Measurements from ENCODE around the gene STKLD1.

The STKLD1 gene

GRCh38 chr9:133402689-133403088 is 26.5 kb downstream of the STKLD1 start:
- Histone ChIP-seq H3K9me3 (ENCODE audit: low read length) (no peaks in the 10 kb centered on the region), H3K36me3 (ENCODE audit: insufficient read depth, low read length) (peaks cover 33% of the 10 kb centered on the region), H3K4me1 (ENCODE audit: insufficient read depth, low read length) (no peaks in the 10 kb centered on the region), H3K4me3 (ENCODE audit: low read length) (no peak overlapping the region), H2AFZ (ENCODE audit: low read depth, low read length) (no peak overlapping the region), H3K27me3 (ENCODE audit: insufficient read depth, low read length) (no peaks in the 10 kb centered on the region)

DNA sequence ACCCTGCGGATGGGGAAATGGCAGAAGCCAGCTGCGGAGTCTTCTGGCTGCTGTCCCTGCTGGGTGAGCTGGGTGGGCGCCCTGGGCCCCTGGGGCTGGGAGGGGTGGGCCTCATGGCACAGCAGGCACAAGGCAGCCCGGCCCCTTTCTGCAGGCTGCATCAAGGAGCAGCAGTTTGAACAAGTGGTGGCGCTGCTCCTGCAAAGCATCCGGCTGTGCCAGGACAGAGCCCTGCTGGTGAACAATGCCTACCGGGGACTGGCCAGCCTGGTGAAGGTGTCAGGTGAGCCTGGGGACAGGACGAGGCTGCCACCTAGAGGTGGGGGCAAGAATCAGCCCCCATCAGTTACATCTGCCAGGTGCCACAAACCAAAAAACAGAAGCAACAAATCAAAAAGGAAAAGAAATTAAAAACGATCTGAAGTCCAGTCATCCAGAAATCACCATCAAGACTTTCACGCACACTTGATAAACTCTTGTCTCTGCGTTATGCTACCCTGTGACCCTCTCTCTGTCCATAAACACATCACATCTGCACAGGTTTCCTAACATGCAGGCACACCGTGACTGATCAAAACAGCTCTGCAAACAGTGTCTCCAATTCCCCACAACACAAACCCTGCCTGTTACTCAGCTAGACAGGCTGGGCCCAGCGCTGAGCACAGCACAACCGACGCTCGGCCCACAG is 27.7 kb downstream of the STKLD1 start:
- Histone ChIP-seq H3K9me3 (ENCODE audit: low read length) (no peaks in the 10 kb centered on the region), H3K36me3 (ENCODE audit: insufficient read depth, low read length) (peaks cover 43% of the 10 kb centered on the region), H3K4me3 (ENCODE audit: low read length) (no peak overlapping the region), H3K27me3 (ENCODE audit: insufficient read depth, low read length) (no peaks in the 10 kb centered on the region), H3K4me1 (ENCODE audit: insufficient read depth, low read length) (no peaks in the 10 kb centered on the region), H2AFZ (ENCODE audit: low read depth, low read length) (no peak overlapping the region)

GRCh38 chr9:133404454-133405002 is 28.4 kb downstream of the STKLD1 start:
- Histone ChIP-seq H3K27me3 (ENCODE audit: insufficient read depth, low read length) (no peaks in the 10 kb centered on the region), H3K4me3 (ENCODE audit: low read length) (no peak overlapping the region), H3K36me3 (ENCODE audit: insufficient read depth, low read length) (peaks cover 47% of the 10 kb centered on the region), H2AFZ (ENCODE audit: low read depth, low read length) (no peak overlapping the region), H3K9me3 (ENCODE audit: low read length) (no peaks in the 10 kb centered on the region), H3K4me1 (ENCODE audit: insufficient read depth, low read length) (no peaks in the 10 kb centered on the region)

DNA sequence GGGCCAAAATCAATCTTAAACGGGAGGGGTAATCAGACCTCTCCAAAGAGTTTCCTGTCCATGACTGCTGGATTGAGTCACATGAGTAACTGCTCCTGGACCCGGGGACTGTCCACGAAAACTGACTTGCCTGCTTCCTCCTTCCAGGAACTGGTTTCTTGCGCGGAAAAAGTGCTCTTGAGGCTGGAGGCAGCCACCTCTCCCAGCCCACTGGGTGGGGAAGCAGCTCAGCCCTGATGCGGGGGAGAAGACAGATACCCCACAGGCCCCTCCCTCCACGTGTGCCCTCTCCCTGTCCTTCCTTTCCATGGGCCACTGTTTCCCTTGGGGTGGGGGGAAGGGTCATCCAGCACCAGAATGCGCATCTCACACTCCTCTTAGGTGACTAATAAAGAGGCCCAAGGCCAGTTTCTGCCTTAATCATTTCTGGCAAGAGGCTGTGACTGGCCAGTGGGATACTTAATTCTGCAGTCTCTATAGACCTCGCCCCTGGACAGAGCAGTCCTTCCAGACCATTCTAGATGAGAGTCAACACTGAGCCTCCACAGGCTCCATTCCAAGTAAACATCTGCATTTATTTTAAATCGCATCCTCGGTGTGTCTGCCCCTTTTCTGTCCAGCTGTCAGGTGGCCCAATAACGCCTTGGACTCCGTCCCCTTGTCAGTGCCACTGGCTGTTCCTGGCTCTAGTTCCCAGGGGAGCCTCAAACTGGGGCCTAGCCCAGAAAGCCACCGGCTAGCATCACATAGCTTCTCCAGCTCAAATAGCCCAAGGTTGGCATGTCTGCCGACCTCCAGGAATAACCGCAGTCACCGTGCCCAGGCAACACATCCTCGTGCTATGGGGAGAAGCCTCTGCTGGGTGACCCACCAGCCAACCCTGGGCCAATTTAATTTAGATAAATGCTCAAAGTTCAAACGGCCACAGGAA is 29.6 kb downstream of the STKLD1 start:
- no peak overlapping the region for H2AFZ ChIP-seq (ENCODE audit: low read depth, low read length)
- H3K4me3 ChIP-seq (ENCODE audit: low read length), result no peak overlapping the region

DNA sequence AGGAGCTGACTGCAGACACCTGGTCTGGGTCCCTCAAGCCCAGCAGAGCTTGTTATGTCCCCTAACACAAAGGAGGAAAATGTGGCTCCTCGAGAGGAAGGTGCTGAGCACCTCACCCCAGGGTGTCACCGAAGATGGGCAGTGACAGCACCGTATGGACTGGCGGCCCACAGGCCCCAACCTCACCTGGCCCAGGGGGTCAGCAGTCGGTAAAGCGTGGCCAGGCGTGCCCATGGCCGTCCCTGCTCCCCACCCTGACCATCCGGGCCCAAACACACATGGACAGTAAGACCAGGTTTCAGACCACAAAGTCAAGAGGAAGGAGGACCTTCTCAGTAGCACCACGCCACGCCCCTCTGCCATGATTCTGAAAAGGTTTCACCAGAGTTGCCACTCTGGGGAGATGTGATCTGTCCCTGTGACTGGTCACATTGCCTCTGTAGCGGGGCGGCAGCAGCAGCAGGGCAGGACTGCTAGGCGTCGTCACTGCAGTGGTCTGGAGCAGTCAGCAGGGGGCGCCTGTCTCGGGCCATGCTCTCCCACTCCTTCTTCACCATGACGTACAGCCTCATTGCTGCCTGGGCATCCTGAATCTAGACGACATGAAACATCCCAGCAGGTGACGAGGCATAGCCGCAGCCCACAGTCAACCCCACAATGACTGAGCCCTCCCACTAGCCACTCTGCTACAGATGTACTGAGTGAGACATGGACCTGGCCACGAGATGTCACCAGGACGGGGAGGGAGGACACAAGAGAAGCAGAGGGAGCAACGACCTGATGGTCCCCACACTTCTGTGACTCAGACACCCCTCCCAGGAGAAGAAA is 30.5 kb downstream of the STKLD1 start:
- no peaks in the 10 kb centered on the region for H3K4me1 ChIP-seq (ENCODE audit: insufficient read depth, low read length)
- H3K36me3 ChIP-seq (ENCODE audit: insufficient read depth, low read length), result peaks cover 63% of the 10 kb centered on the region
- H3K27me3 ChIP-seq (ENCODE audit: insufficient read depth, low read length), result no peaks in the 10 kb centered on the region
- H3K9me3 ChIP-seq (ENCODE audit: low read length), result no peaks in the 10 kb centered on the region
- no peak overlapping the region for H2AFZ ChIP-seq (ENCODE audit: low read depth, low read length)
- no peak overlapping the region for H3K4me3 ChIP-seq (ENCODE audit: low read length)

More for the DNA sequence above, 29.6 kb downstream of the STKLD1 start:
- H3K36me3 ChIP-seq (ENCODE audit: insufficient read depth, low read length), result peaks cover 57% of the 10 kb centered on the region
- no peaks in the 10 kb centered on the region for H3K4me1 ChIP-seq (ENCODE audit: insufficient read depth, low read length)
- H3K9me3 ChIP-seq (ENCODE audit: low read length), result no peaks in the 10 kb centered on the region
- H3K27me3 ChIP-seq (ENCODE audit: insufficient read depth, low read length), result no peaks in the 10 kb centered on the region

GRCh38 chr9:133408042-133408441 is 31.9 kb downstream of the STKLD1 start:
- Histone ChIP-seq H2AFZ (ENCODE audit: low read depth, low read length) (no peak overlapping the region), H3K36me3 (ENCODE audit: insufficient read depth, low read length) (peaks cover 73% of the 10 kb centered on the region), H3K27me3 (ENCODE audit: insufficient read depth, low read length) (no peaks in the 10 kb centered on the region), H3K9me3 (ENCODE audit: low read length) (no peaks in the 10 kb centered on the region), H3K4me3 (ENCODE audit: low read length) (no peak overlapping the region), H3K4me1 (ENCODE audit: insufficient read depth, low read length) (no peaks in the 10 kb centered on the region)

GRCh38 chr9:133415170-133415569 is 39.0 kb downstream of the STKLD1 start:
- no peak overlapping the region for H2AFZ ChIP-seq (ENCODE audit: low read depth, low read length)
- H3K36me3 ChIP-seq (ENCODE audit: insufficient read depth, low read length), result peaks cover 52% of the 10 kb centered on the region
- no peak overlapping the region for H3K4me3 ChIP-seq (ENCODE audit: low read length)

DNA sequence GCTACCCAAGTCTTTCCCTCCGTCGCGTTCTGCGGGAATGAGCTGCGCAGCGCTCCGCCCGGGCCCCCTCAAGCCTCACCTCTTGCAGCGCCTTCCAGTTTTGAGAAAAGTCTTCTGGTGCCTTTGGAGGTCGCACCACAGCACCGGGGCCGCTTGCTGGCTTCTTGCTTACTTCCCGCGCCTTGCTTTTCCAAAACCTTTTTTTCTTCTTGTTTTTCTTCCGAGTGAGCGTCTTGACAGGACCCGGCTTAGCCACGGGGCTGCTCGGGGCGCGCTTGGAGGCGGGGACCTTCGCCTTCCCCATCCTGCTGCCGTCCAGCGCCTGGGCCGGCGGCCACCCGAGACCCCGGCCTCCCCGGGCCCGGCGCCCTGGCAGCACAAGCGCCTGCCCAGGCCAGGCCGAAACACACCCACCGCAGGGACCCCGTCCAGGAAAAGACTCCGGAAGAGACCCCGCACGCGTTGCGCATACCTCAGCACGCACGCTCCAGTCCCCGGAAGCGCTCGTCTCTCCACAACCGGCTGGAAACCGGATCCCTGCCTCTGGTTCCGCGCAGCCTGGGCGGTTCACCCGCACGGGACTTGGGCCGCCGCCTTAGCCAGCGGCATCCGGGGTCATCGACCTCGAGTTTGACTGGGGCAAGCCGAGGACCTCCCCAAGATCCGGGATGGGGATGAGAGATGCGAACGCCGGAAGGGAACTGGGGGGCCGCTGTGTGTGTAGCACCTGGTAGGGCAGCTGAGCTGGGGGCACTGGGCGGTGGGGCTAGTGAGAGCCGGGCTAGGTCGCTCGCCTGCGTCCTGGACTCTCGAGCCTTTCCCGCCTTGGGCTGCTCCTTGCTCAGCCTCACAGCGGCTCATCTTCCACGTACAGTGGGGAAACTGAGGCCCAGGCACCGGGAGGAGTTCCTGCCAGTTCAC is 41.6 kb downstream of the STKLD1 start, which contains the start of gene REXO4:
Gene REXO4 (minus strand): TSS at position 470 of the 921 bp plus-strand sequence. CDS start 166 bp downstream, at position 304.
- Histone ChIP-seq H3K9me3 (ENCODE audit: low read length) (no peaks in the 10 kb centered on the region), H3K27me3 (ENCODE audit: insufficient read depth, low read length) (no peaks in the 10 kb centered on the region), H3K4me3 (ENCODE audit: low read length) (peak within 1 kb of the TSS; percentile 86)

More at GRCh38 chr9:133415170-133415569, 39.0 kb downstream of the STKLD1 start:
- Histone ChIP-seq H3K4me1 (ENCODE audit: insufficient read depth, low read length) (peaks cover 19% of the 10 kb centered on the region), H3K9me3 (ENCODE audit: low read length) (no peaks in the 10 kb centered on the region), H3K27me3 (ENCODE audit: insufficient read depth, low read length) (no peaks in the 10 kb centered on the region)

DNA sequence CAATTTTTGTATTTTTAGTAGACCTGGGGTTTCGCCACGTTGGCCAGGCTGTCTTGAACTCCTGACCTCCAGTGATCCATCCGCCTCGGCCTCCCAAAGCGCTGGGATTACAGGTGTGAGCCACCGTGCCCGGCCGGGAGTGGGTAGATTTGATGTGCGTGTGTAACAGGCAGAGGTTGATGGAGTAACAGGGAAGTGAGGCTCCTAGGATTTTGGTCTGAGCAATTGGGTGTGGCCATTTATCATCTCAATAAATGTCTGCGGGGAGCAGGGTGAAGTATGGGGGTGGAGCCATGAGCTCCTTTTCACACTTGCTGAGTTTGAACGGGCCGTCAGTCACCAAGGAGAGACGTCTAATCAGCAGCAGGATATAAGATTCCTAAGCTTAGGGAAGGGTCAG is 42.8 kb downstream of the STKLD1 start:
- Histone ChIP-seq H2AFZ (ENCODE audit: low read depth, low read length) (no peak overlapping the region), H3K4me1 (ENCODE audit: insufficient read depth, low read length) (peaks cover 19% of the 10 kb centered on the region), H3K27me3 (ENCODE audit: insufficient read depth, low read length) (no peaks in the 10 kb centered on the region), H3K9me3 (ENCODE audit: low read length) (no peaks in the 10 kb centered on the region), H3K36me3 (ENCODE audit: insufficient read depth, low read length) (peaks cover 20% of the 10 kb centered on the region), H3K4me3 (ENCODE audit: low read length) (peak overlapping the region; percentile 86)

More for the DNA sequence above, 41.6 kb downstream of the STKLD1 start, which contains the start of gene REXO4:
- Histone ChIP-seq H2AFZ (ENCODE audit: low read depth, low read length) (peak within 1 kb of the TSS; percentile 58), H3K36me3 (ENCODE audit: insufficient read depth, low read length) (peaks cover 30% of the 10 kb centered on the region), H3K4me1 (ENCODE audit: insufficient read depth, low read length) (peaks cover 19% of the 10 kb centered on the region)

GRCh38 chr9:133420392-133420827 is 44.2 kb downstream of the STKLD1 start:
- no peaks in the 10 kb centered on the region for H3K9me3 ChIP-seq (ENCODE audit: low read length)
- H3K4me3 ChIP-seq (ENCODE audit: low read length), result no peak overlapping the region
- peaks cover 8% of the 10 kb centered on the region for H3K36me3 ChIP-seq (ENCODE audit: insufficient read depth, low read length)
- H3K27me3 ChIP-seq (ENCODE audit: insufficient read depth, low read length), result no peaks in the 10 kb centered on the region
- H2AFZ ChIP-seq (ENCODE audit: low read depth, low read length), result no peak overlapping the region
- H3K4me1 ChIP-seq (ENCODE audit: insufficient read depth, low read length), result peaks cover 19% of the 10 kb centered on the region

- peaks cover 12% of the 10 kb centered on the region for H3K4me1 ChIP-seq (ENCODE audit: insufficient read depth, low read length)
- H3K4me3 ChIP-seq (ENCODE audit: low read length), result no peak within 1 kb of the TSS
- H2AFZ ChIP-seq (ENCODE audit: low read depth, low read length), result no peak within 1 kb of the TSS
- no peaks in the 10 kb centered on the region for H3K36me3 ChIP-seq (ENCODE audit: insufficient read depth, low read length)
- H3K9me3 ChIP-seq (ENCODE audit: low read length), result no peaks in the 10 kb centered on the region
- no peaks in the 10 kb centered on the region for H3K27me3 ChIP-seq (ENCODE audit: insufficient read depth, low read length)
Measured at GRCh38 chr9:133421615-133422542, 45.7 kb downstream of the STKLD1 start, which contains the start of gene ADAMTS13. Gene ADAMTS13 (plus strand): TSS chr9:133422367. CDS start chr9:133422444, 77 bp downstream.

Measured in neuron (in vitro differentiated cells).